Fibroblast of pulmonary artery (primary cell): ENCODE measurements around the gene AKAP8.
A peak's percentile ranks its signal among the peaks of the same experiment; 100 is the strongest.
"Not testable (repeated sequence)": the region's sequence is repeated elsewhere in the genome, so short reads cannot be mapped to it uniquely, and the experiment has no call there.

Experiments used
- DNase-seq: peaks from one replicate; pipeline ENCODE4 v3.0.0-alpha.2; 2010; ENCODE audit warnings: low read depth
- H3K4me3 ChIP-seq: replicated peaks from 2 replicates; pipeline ENCODE4 v1.5.1; 2011; ENCODE audit warnings: low read depth, mild to moderate bottlenecking, control low read depth, low read length, moderate library complexity
- CTCF ChIP-seq: IDR thresholded peaks from 2 replicates; pipeline ENCODE4 v1.5.1; 2011; ENCODE audit warnings: mild to moderate bottlenecking, control low read depth, low read length, inconsistent platforms; ENCODE audit errors: missing control alignments

Gene AKAP8

DNA sequence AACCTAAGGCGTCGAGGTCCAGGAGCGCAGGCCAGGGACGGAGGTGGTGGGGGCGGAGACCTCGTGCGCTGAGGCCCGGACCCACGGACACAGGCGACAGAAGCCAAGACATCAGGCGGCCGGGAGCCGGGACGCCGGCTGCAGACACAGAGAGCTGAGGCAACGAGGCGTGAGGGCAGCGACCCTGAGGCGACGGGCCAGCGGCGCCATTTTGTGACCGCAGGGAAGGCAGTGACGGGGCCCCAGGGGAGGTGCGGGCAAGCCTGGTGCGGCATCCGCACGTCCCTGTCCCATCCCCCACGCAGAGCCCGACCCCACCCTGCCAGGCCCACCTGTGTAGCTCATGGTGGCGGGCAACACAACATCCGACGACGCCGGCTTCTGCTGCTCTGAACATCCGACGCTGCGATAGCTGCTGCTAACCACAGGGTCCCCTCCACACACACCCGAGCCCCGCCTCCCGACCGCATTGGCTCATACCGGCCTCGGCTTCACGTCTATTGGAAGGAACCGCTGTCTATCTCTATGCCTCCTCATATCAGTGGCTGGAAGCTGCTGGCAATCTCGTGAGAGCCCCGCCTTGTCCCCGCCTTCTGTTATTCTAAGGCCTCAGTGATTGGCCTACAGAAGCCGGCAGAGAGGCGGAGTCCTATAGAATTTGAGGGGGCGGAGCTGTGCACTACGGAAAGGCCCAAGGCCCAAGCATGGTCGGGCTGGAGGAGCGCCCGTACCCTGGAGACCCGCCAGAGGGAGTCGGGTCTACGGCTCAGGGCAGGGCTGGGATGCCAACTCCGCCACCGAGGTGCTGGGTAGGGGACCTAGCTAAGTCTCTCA lies 39.2 kb upstream of the AKAP8 start, which contains the start of gene AKAP8L:
TSS of gene AKAP8L (minus strand) at position 410 of the 834 bp plus-strand sequence. CDS start at position 345, 65 bp downstream.
- H3K4me3 ChIP-seq = peak within 1 kb of the TSS; percentile 81
- TF ChIP-seq CTCF = peak; percentile 69
- peak; percentile 100 for DNase-seq

DNA sequence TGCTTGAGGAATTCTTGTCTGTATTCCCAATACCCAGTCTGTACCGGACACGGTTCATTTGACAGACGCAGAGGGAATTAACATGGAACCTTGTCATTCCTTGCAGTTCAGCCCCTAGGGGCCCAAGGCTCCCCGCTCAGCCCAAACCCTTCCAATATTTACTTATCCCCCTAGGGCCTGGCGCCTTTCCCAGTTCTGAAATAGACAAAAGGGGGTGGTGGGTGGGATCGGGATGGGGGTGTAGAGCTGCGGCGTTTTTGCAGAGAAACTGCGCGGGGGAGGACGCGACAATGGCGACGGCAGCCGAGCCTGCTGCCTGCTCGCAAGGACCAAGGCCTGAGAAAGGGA lies 38.6 kb upstream of the AKAP8 start:
- no peak for TF ChIP-seq CTCF
- peak overlapping the region; percentile 81 for H3K4me3 ChIP-seq
- peak; percentile 20 for DNase-seq

DNA sequence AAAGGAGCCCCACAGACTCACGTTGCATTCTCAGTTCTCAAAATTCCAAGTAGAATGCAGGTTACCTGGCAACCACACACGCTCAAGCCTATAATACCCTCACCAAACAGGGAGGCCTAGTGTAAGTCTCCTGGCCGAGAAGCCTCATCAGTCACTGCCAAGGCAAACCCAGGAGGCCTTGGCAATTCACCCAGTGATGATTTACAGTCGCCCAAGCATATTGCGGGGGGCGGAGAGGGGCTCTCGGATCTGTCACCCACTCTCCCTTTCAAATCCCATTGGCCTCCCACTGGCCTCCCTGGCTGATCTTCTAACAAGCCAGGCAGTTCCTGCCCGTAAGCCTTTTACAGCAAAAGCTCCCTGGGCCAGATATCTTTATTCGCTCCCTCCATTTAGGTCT lies 38.1 kb upstream of the AKAP8 start:
- TF ChIP-seq CTCF = no peak
- peak overlapping the region; percentile 81 for H3K4me3 ChIP-seq
- DNase-seq = peak; percentile 18

DNA sequence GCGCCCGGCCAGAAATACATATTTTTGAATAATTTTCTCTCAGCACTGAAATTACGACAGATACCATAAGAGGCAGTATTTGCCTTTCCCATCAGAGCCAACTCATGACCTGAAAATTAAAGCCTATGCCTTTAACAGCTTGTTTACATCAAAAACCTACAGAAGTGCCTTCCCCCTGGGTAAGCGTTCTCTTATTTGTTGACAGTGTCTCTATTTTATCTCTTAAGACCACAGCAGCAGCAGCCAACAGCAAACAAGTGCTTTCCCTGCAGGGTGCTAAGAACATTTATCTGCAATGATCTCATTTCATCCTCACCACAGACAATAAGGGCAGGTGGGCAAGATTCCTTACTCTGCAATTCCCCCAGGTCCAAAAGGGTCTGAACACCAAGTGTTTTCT lies 33.2 kb upstream of the AKAP8 start:
- no peak for DNase-seq
- no peak overlapping the region for H3K4me3 ChIP-seq
- TF ChIP-seq CTCF = no peak

GRCh38 chr19:15411351-15411750 lies 31.8 kb upstream of the AKAP8 start:
- DNase-seq, H3K4me3 ChIP-seq: not testable (repeated sequence)

GRCh38 chr19:15404780-15405211 lies 25.2 kb upstream of the AKAP8 start:
- TF ChIP-seq CTCF = no peak
- no peak overlapping the region for H3K4me3 ChIP-seq
- DNase-seq = no peak

DNA sequence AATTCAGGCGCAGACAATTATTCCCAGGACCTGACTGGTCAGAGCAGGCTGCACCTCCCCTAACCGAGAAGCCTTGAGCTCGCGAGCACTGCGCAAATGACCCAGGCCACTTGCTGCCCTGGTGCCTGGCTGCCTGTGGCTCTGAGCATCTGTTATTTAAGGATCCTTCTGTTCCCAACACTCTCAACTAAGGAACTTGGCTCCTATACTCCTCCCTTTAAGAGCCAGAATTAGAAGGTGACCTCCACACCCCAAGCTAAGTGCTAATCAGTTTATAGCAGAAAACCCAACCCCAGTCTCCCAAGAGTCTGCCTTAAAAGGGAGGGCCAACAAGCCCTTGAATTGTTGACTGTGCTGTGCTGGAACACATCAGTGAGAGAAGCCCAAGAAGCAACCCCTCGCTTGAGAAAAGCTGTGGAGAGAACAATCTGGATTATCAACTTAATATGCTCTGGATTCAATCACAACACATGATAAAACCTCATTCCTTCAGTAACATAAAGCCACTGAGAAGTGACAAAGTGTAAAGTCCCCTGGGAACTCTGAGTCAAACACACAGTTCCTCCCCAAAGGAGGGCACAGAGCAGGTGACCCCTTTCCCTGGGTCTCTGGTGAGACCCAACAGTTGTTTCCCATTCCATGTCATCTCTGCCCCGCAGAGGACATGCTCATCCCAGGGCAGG lies 24.7 kb upstream of the AKAP8 start:
- no peak for TF ChIP-seq CTCF

More for the DNA sequence above, 24.7 kb upstream of the AKAP8 start:
- no peak overlapping the region for H3K4me3 ChIP-seq
- no peak for DNase-seq
